ENCODE measurements around the gene SLC25A38.

DNA sequence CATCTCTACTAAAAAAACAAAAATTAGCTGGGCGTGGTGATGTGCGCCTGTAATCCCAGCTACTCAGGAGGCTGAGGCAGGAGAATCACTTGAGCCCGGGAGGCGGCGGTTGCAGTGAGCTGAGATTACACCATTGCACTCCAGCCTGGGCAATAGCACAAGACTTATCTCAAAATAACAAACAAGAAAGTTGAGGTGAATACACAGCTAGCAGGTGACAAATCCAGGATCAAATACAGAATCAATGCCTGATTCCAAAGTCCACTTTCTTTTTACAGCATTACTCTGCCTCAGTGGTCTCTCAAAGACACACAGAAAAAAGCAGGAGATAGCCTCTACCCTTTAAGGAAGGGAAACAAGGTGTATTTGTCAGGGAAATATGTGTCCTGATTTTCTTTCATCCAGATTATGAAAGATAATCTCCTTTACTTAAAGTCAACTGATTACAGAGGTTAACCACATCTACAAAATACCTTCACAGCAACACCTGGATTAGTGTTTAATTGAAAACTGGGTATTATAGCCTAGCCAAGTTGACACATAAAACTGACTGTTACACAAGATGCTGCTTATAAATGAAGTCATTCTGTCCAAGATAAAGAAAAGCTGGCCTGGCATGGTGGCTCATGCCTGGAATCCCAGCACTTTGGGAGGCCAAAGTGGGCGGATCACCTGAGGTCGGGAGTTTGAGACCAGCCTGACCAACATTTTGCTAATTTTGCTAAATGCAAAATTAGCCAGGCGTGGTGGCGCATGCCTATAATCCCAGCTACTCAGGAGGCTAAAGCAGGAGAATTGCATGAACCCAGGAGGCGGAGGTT, 4.0 kb upstream of the SLC25A38 start:
- TF ChIP-seq POLR2A (IDR thresholded peaks at IDR 0.05), result no peak
- TF ChIP-seq, protein P1, sequence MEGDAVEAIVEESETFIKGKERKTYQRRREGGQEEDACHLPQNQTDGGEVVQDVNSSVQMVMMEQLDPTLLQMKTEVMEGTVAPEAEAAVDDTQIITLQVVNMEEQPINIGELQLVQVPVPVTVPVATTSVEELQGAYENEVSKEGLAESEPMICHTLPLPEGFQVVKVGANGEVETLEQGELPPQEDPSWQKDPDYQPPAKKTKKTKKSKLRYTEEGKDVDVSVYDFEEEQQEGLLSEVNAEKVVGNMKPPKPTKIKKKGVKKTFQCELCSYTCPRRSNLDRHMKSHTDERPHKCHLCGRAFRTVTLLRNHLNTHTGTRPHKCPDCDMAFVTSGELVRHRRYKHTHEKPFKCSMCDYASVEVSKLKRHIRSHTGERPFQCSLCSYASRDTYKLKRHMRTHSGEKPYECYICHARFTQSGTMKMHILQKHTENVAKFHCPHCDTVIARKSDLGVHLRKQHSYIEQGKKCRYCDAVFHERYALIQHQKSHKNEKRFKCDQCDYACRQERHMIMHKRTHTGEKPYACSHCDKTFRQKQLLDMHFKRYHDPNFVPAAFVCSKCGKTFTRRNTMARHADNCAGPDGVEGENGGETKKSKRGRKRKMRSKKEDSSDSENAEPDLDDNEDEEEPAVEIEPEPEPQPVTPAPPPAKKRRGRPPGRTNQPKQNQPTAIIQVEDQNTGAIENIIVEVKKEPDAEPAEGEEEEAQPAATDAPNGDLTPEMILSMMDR (IDR thresholded peaks at IDR 0.05), result no peak

All from esophagus squamous epithelium (tissue), 4 donors.